HG02938 (cell line): Measurements from ENCODE around the gene OTOF.

ENCODE experiments used
- ATAC-seq: cut with Tn5 transposase; IDR thresholded peaks from one replicate; pipeline ENCODE4 v1.9.1; 2021; ENCODE audit warnings: mild to moderate bottlenecking, moderate library complexity; ENCODE audit not compliant: unreplicated experiment

OTOF gene

GRCh38 chr2:26503231-26503880, 25.4 kb upstream of the OTOF start:
- ATAC-seq, result no peak

GRCh38 chr2:26500406-26500805, 22.5 kb upstream of the OTOF start:
- no peak for ATAC-seq

- no peak for ATAC-seq
Observed at GRCh38 chr2:26495705-26496297, 17.9 kb upstream of the OTOF start.

GRCh38 chr2:26494891-26495290, 17.0 kb upstream of the OTOF start:
- no peak for ATAC-seq

GRCh38 chr2:26494199-26494598, 16.3 kb upstream of the OTOF start:
- ATAC-seq, result no peak

- ATAC-seq, result no peak
Observed at GRCh38 chr2:26493566-26493965, 15.6 kb upstream of the OTOF start.

- ATAC-seq, result no peak
Observed at GRCh38 chr2:26492749-26493515, 15.0 kb upstream of the OTOF start.

GRCh38 chr2:26491563-26492167, 13.7 kb upstream of the OTOF start:
- no peak for ATAC-seq

GRCh38 chr2:26489213-26489850, 11.4 kb upstream of the OTOF start:
- no peak for ATAC-seq

- ATAC-seq, result no peak
Observed at GRCh38 chr2:26488463-26489212, 10.7 kb upstream of the OTOF start.

- ATAC-seq, result no peak
Observed at GRCh38 chr2:26487192-26487591, 9.3 kb upstream of the OTOF start.

GRCh38 chr2:26486789-26487188, 8.9 kb upstream of the OTOF start:
- ATAC-seq, result no peak

- ATAC-seq, result no peak
Observed at GRCh38 chr2:26485725-26486418, 7.9 kb upstream of the OTOF start.

- no peak for ATAC-seq
Observed at GRCh38 chr2:26485099-26485498, 7.2 kb upstream of the OTOF start.

- ATAC-seq, result no peak
Observed at GRCh38 chr2:26484579-26484978, 6.7 kb upstream of the OTOF start.

- ATAC-seq, result no peak
Observed at GRCh38 chr2:26483957-26484565, 6.1 kb upstream of the OTOF start.

GRCh38 chr2:26483516-26483915, 5.6 kb upstream of the OTOF start:
- no peak for ATAC-seq

GRCh38 chr2:26483027-26483326, 5.1 kb upstream of the OTOF start:
- no peak for ATAC-seq

GRCh38 chr2:26482211-26483026, 4.5 kb upstream of the OTOF start:
- ATAC-seq, result no peak
